Omental fat pad (tissue), 4 donors: Measurements from ENCODE around the gene ISLR. TPM values are rescaled to one million over a fixed set of nuclear protein-coding genes. Genes with fewer than 3 reads are reported as not detected.

Source experiments
- ATAC-seq: fragments of 150-250 bp; one replicate; pipeline ENCODE4 v1.9.1; 2016; ENCODE audit warnings: mild to moderate bottlenecking, moderate library complexity; ENCODE audit not compliant: low FRiP score
- DNase-seq: peaks from one replicate; pipeline ENCODE4 v3.0.0-alpha.2; 2019; ENCODE audit warnings: low spot score
- CTCF ChIP-seq, 3 donors: fragments of 450-650 bp; IDR thresholded peaks; one replicate each; pipeline ENCODE4 v1.5.1; 2016 to 2017; ENCODE audit warnings: antibody characterized with exemption in 3 of 3, mild to moderate bottlenecking in 3 of 3, moderate library complexity in 2 of 3
- total RNA-seq, 4 donors: library from RNA; depleted of rRNA; stranded (reverse); fragments of >200 nt; gene quantifications; one replicate each; pipeline ENCODE4 v1.1.0, GENCODE V29; 2016

The ISLR gene
- total RNA-seq, 4 donors from 2014 or later: 30.6 to 110 (median 65.5) TPM

DNA sequence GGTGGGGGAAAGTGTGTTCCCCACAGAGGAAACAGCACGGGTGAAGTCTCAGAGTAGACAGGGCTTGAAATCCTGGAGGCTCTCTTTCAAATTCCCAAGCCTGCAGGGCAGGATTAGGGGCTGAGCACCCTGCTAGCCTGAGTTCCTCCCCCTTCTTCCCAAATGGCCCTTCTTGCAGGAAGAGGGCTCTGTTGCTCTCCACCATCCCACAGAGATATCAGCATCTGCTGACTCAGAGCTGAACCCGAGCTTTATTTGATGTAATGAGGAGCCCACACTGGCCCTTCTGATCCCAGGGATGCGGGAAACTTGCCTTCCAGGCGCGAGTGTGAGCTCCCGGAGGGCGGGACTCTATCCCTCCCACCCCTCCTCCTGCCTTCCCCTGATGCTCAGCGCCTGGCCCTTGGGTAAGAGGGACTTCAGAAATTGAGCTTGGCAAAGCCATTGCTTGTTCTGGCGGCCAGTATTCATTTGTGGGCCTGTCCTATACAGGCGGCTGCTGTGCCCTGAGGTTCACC lies 30.5 kb downstream of the ISLR start:
- ATAC-seq (no peak), DNase-seq (no peak)
- TF ChIP-seq CTCF (IDR thresholded peaks at IDR 0.05): no peak

- DNase-seq (no peak), ATAC-seq (no peak)
- TF ChIP-seq CTCF (IDR thresholded peaks at IDR 0.05): no peak
Measured at GRCh38 chr15:74205582-74205947, 32.1 kb downstream of the ISLR start.

DNA sequence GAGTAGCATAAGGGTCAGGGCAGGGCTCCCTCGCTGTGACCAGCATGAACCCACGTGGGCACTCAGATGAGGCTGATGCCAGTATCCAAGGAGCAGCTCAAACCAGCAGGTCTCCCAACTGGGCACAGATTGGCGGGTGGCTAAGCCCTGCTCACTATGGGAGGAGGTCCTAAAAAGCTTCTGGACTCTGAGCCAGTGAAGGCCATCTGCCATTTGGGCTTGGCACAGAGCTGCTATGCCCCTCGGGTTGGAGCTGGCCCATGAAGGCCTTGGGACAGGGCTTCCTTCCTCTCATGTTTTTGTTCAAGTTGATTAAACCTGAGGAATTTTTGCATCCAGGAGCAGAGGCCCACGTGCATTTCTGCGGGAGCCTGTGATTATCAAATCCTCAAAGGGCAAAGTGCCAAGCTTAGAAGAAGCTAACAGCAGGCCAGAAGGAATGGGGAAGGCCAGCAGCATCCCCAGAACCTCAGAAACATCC lies 33.3 kb downstream of the ISLR start:
- no peak for DNase-seq
- TF ChIP-seq CTCF (IDR thresholded peaks at IDR 0.05): no peak
- ATAC-seq: no peak

- ATAC-seq: no peak
Measured at GRCh38 chr15:74207652-74208440, 34.3 kb downstream of the ISLR start.

GRCh38 chr15:74208496-74208895 lies 35.0 kb downstream of the ISLR start:
- TF ChIP-seq CTCF (IDR thresholded peaks at IDR 0.05): no peak
- DNase-seq: no peak
- ATAC-seq: no peak

More at GRCh38 chr15:74207652-74208440, 34.3 kb downstream of the ISLR start:
- DNase-seq: no peak
- no peak for TF ChIP-seq CTCF (IDR thresholded peaks at IDR 0.05)

DNA sequence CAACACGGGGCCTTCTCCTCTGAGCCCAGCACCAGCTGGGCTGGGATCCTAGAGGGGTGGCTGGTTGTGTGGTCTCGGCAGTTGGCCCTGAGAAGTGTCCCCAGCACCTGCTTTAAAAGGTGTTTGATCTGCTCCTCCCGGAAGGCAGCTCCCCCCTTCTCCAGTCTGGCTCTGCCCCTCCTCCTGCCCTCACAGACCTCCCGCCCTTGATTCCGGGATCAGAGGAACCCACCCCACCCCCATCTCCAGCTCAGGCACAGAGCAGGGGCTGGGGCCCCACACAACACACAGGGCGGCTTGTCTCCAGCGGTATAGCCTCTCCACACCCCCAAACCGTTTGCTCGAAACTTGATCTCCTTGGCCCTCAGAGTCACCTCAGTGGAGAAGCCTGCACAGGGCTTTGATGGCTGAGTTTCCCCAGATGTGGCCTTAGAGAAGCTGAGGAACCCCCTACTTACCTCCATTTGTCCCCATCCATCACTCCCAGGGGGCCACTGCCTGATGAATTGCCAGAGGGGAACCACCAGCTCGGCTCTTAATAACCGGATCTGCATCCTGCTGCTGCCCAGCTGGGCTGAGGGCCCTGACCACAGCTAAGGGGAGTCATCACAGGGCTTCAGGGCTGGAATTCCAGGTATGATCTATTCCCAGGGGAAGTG lies 35.5 kb downstream of the ISLR start:
- no peak for ATAC-seq
- TF ChIP-seq CTCF (IDR thresholded peaks at IDR 0.05): no peak
- DNase-seq: no peak
